ENCODE data around the gene HACD1.
"Not testable (repeated sequence)": the region's sequence is repeated elsewhere in the genome, so short reads cannot be mapped to it uniquely, and the experiment has no call there.

The HACD1 gene

DNA sequence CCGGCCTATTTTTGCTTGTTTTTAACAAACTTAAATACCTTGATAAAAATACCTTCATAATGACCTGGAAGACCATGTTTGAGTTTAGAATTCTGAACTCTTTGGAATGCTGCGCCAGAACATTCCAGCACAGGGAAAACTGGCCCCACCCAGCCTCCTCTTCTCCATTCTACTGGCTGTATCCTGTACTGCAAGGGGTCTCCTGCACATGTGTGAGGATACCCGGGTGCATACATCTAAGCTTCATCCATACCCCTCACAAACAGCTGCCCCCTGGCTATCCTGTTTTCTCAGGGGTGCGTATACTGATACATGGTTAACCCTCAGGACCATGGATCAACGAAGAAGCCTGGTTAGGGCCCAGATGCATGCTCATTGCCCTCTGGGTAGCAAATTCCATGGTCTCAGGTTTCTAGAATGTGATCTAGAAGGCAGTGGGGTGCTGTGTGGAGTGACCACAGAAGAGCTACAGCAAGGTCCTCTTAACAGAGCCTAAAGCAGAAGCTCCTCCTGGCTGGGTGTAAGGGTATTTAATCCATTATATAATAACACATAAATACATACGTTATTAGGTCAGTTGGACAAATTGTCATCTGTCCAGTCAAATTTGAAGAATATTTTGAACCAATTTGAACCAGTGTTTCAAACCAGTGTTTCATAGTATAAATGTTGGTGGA is 26.1 kb downstream of the HACD1 start:
- Mint-ChIP-seq H3K36me3 (ENCODE audit: insufficient read depth) (no peaks in the 10 kb centered on the region), H3K9me3 (no peaks in the 10 kb centered on the region), H3K27me3 (no peaks in the 10 kb centered on the region), H3K27ac (ENCODE audit: low read depth) (no peak overlapping the region), H3K4me3 (no peak overlapping the region), H3K4me1 (no peaks in the 10 kb centered on the region)
- no peak for DNase-seq (ENCODE audit: low spot score in 2 of 2)
- ATAC-seq (replicated peaks; ENCODE audit: extremely low read depth, poor library complexity, severe bottlenecking), result no peak

GRCh38 chr10:17589316-17589715 is 27.9 kb downstream of the HACD1 start:
- not testable (repeated sequence) for H3K36me3 Mint-ChIP-seq (ENCODE audit: insufficient read depth); ATAC-seq (replicated peaks; ENCODE audit: extremely low read depth, poor library complexity, severe bottlenecking); H3K27me3 Mint-ChIP-seq; DNase-seq (ENCODE audit: low spot score in 2 of 2); H3K27ac Mint-ChIP-seq (ENCODE audit: low read depth); H3K4me1 Mint-ChIP-seq; H3K9me3 Mint-ChIP-seq; H3K4me3 Mint-ChIP-seq

GRCh38 chr10:17588420-17588819 is 28.8 kb downstream of the HACD1 start:
- ATAC-seq (replicated peaks; ENCODE audit: extremely low read depth, poor library complexity, severe bottlenecking) (no peak), DNase-seq (ENCODE audit: low spot score in 2 of 2) (no peak)
- Mint-ChIP-seq H3K4me1 (no peaks in the 10 kb centered on the region), H3K4me3 (no peak overlapping the region), H3K9me3 (no peaks in the 10 kb centered on the region), H3K27me3 (no peaks in the 10 kb centered on the region), H3K36me3 (ENCODE audit: insufficient read depth) (no peaks in the 10 kb centered on the region), H3K27ac (ENCODE audit: low read depth) (no peak overlapping the region)

DNA sequence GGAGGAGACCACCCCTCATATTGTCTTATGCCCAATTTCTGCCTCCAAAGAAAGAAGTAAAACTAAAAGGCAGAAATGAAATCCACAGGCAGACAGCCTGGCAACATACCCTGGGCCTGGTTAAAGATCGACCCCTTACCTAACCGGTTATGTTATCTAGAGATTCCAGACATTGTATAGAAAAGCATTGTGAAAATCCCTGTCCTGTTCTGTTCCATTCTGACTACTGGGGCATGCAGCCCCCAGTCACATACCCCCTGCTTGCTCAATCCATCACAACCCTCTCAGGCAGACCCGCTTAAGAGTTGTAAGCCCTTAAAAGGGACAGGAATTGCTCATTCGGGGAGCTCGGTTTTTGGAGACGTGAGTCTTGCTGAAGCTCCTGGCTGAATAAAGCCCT is 29.9 kb downstream of the HACD1 start:
- H3K36me3 Mint-ChIP-seq (ENCODE audit: insufficient read depth); DNase-seq (ENCODE audit: low spot score in 2 of 2); H3K27me3 Mint-ChIP-seq; H3K4me1 Mint-ChIP-seq; H3K4me3 Mint-ChIP-seq; H3K27ac Mint-ChIP-seq (ENCODE audit: low read depth); ATAC-seq (replicated peaks; ENCODE audit: extremely low read depth, poor library complexity, severe bottlenecking); H3K9me3 Mint-ChIP-seq: not testable (repeated sequence)

- Mint-ChIP-seq H3K36me3 (ENCODE audit: insufficient read depth) (no peaks in the 10 kb centered on the region), H3K4me3 (no peak overlapping the region), H3K9me3 (no peaks in the 10 kb centered on the region), H3K27me3 (no peaks in the 10 kb centered on the region), H3K4me1 (no peaks in the 10 kb centered on the region), H3K27ac (ENCODE audit: low read depth) (no peak overlapping the region)
- ATAC-seq (replicated peaks; ENCODE audit: extremely low read depth, poor library complexity, severe bottlenecking) (no peak), DNase-seq (ENCODE audit: low spot score in 2 of 2) (no peak)
These were observed 30.3 kb downstream of the HACD1 start for GRCh38 chr10:17586821-17587234.

DNA sequence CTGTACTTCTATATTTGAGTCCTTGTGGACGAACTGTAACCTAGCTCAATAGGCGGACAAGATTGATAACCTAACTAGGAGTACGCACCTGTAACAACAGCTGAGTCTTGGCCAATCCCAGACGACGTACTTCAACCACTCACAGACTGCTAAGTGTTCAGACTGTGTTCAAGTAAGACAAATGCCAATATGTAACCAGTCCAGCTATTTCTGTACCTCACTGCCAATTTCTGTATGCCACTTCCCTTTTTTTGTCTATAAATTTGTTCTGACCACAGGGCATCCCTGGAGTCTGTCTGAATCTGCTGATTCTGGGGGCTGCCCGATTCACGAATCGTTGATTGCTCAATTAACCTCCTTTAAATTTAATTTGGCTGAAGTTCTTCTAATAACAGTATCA is 32.2 kb downstream of the HACD1 start:
- DNase-seq (ENCODE audit: low spot score in 2 of 2) (no peak), ATAC-seq (replicated peaks; ENCODE audit: extremely low read depth, poor library complexity, severe bottlenecking) (no peak)
- Mint-ChIP-seq H3K27ac (ENCODE audit: low read depth) (no peak overlapping the region), H3K4me1 (no peaks in the 10 kb centered on the region), H3K9me3 (no peaks in the 10 kb centered on the region), H3K4me3 (no peak overlapping the region), H3K36me3 (ENCODE audit: insufficient read depth) (no peaks in the 10 kb centered on the region), H3K27me3 (no peaks in the 10 kb centered on the region)

- no peak for DNase-seq (ENCODE audit: low spot score in 2 of 2)
These were observed 36.3 kb downstream of the HACD1 start for GRCh38 chr10:17580885-17581284.

DNA sequence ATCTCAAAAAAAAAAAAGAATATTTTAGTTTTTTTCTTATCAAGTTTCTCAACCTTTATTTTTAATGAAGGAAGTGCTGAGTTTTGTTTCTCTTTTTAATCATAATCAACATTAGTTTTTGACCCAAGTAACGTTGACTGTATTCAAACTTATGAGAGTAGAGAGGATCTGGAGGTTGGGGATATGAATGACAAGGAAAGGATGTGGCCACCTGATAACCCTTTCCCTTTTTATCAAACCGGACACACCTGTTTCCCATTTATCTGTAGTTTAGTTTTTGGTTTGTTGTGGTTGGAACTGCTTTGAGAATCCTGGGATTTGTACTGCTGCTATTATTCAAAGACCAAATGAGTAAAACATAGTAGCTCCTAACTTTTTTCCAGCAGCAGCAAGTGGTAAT is 38.6 kb downstream of the HACD1 start:
- Mint-ChIP-seq H3K27ac (ENCODE audit: low read depth) (no peak overlapping the region), H3K9me3 (no peaks in the 10 kb centered on the region), H3K36me3 (ENCODE audit: insufficient read depth) (no peaks in the 10 kb centered on the region), H3K27me3 (no peaks in the 10 kb centered on the region), H3K4me3 (no peak overlapping the region), H3K4me1 (peaks cover 7% of the 10 kb centered on the region)
- ATAC-seq (replicated peaks; ENCODE audit: extremely low read depth, poor library complexity, severe bottlenecking) (no peak), DNase-seq (ENCODE audit: low spot score in 2 of 2) (no peak)

More at GRCh38 chr10:17580885-17581284, 36.3 kb downstream of the HACD1 start:
- Mint-ChIP-seq H3K4me3 (no peak overlapping the region), H3K9me3 (no peaks in the 10 kb centered on the region), H3K36me3 (ENCODE audit: insufficient read depth) (no peaks in the 10 kb centered on the region), H3K27me3 (no peaks in the 10 kb centered on the region), H3K27ac (ENCODE audit: low read depth) (no peak overlapping the region), H3K4me1 (no peaks in the 10 kb centered on the region)
- ATAC-seq (replicated peaks; ENCODE audit: extremely low read depth, poor library complexity, severe bottlenecking), result no peak

DNA sequence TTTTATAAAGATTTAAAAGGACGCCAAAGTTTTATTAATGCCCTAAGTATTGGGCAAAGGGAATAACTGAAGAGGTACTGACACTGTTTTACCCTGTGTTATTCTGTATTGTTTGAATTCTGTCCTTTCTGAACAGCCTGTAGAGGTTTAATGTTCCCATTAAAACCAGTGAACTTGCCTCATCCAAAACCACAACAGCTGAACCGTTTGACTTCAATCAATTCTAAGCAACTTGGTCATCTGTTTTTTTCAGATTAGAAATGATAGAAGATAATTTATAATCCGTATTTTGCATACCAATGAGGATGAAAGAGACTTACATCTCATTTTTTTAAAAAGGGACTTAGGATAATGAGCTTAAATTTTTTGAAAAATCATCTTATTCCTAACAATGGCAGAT is 40.4 kb downstream of the HACD1 start:
- no peaks in the 10 kb centered on the region for H3K36me3 Mint-ChIP-seq (ENCODE audit: insufficient read depth)
- H3K27me3 Mint-ChIP-seq, result no peaks in the 10 kb centered on the region
- no peak for ATAC-seq (replicated peaks; ENCODE audit: extremely low read depth, poor library complexity, severe bottlenecking)
- H3K4me3 Mint-ChIP-seq, result no peak overlapping the region
- no peak for DNase-seq (ENCODE audit: low spot score in 2 of 2)
- H3K9me3 Mint-ChIP-seq, result no peaks in the 10 kb centered on the region
- H3K27ac Mint-ChIP-seq (ENCODE audit: low read depth), result no peak overlapping the region
- peaks cover 7% of the 10 kb centered on the region for H3K4me1 Mint-ChIP-seq

DNA sequence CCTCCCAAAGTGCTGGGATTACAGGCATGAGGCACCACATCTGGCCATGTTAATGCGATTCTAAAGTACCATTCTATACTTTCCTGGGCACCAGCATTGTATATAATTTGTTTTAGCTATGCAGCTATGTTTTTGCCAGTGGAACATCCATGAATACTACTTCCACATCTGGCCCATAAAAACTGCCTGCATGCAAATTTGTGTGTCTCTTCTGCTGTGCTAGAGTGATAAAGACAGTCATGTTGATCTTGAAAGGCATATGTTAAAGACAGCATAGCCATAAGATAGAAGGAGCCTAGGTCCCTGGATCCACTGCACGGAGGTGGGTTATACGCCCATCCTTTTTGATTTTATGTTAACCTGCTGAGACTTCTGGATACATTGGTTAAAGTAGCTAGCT is 52.3 kb downstream of the HACD1 start:
- Mint-ChIP-seq H3K27ac (ENCODE audit: low read depth) (no peak overlapping the region), H3K4me3 (no peak overlapping the region)
- ATAC-seq (replicated peaks; ENCODE audit: extremely low read depth, poor library complexity, severe bottlenecking), result no peak

DNA sequence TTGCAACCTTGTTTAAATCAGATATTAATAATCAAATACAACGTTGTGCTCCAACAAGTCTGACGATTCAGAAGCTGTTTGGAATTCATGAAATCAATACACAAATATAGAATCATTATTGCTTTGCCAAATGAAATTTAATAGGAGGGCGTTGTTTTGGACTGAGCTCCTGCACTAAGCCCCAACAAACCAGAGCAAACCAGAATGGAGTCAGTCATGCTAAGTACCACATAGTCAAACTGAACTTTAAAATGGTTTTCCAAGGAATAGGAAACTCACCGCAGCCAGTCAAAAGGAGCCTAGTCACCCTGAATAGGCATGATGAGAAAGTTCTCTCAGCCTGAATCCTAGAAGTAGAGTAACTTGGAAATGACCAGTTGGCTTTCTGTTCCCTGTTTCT is 53.7 kb downstream of the HACD1 start:
- Mint-ChIP-seq H3K9me3 (no peaks in the 10 kb centered on the region), H3K27me3 (no peaks in the 10 kb centered on the region), H3K4me1 (no peaks in the 10 kb centered on the region), H3K36me3 (ENCODE audit: insufficient read depth) (no peaks in the 10 kb centered on the region), H3K4me3 (no peak overlapping the region), H3K27ac (ENCODE audit: low read depth) (no peak overlapping the region)
- no peak for DNase-seq (ENCODE audit: low spot score in 2 of 2)
- no peak for ATAC-seq (replicated peaks; ENCODE audit: extremely low read depth, poor library complexity, severe bottlenecking)

More for the DNA sequence above, 52.3 kb downstream of the HACD1 start:
- no peaks in the 10 kb centered on the region for H3K9me3 Mint-ChIP-seq
- H3K36me3 Mint-ChIP-seq (ENCODE audit: insufficient read depth), result no peaks in the 10 kb centered on the region
- no peaks in the 10 kb centered on the region for H3K27me3 Mint-ChIP-seq
- no peak for DNase-seq (ENCODE audit: low spot score in 2 of 2)
- H3K4me1 Mint-ChIP-seq, result no peaks in the 10 kb centered on the region

- no peaks in the 10 kb centered on the region for H3K36me3 Mint-ChIP-seq (ENCODE audit: insufficient read depth)
These were observed 54.6 kb downstream of the HACD1 start for GRCh38 chr10:17562614-17563013.

GRCh38 chr10:17561111-17561510 is 56.1 kb downstream of the HACD1 start:
- H3K9me3 Mint-ChIP-seq, result no peaks in the 10 kb centered on the region
- H3K36me3 Mint-ChIP-seq (ENCODE audit: insufficient read depth), result no peaks in the 10 kb centered on the region
- ATAC-seq (replicated peaks; ENCODE audit: extremely low read depth, poor library complexity, severe bottlenecking), result no peak
- no peak overlapping the region for H3K4me3 Mint-ChIP-seq
- H3K4me1 Mint-ChIP-seq, result no peaks in the 10 kb centered on the region
- no peak overlapping the region for H3K27ac Mint-ChIP-seq (ENCODE audit: low read depth)
- DNase-seq (ENCODE audit: low spot score in 2 of 2), result no peak
- H3K27me3 Mint-ChIP-seq, result no peaks in the 10 kb centered on the region

More at GRCh38 chr10:17562614-17563013, 54.6 kb downstream of the HACD1 start:
- Mint-ChIP-seq H3K27me3 (no peaks in the 10 kb centered on the region), H3K4me3 (no peak overlapping the region), H3K9me3 (no peaks in the 10 kb centered on the region), H3K27ac (ENCODE audit: low read depth) (no peak overlapping the region), H3K4me1 (no peaks in the 10 kb centered on the region)
- ATAC-seq (replicated peaks; ENCODE audit: extremely low read depth, poor library complexity, severe bottlenecking), result no peak
- no peak for DNase-seq (ENCODE audit: low spot score in 2 of 2)

Data from central memory CD8-positive, alpha-beta T cell (primary cell).